ENCODE data around the gene DUSP8. TPM values are rescaled to one million over a fixed set of nuclear protein-coding genes. Genes with fewer than 3 reads are reported as not detected.

Gene DUSP8
- total RNA-seq, 1 donor from 2014 or later = 8.4 TPM

DNA sequence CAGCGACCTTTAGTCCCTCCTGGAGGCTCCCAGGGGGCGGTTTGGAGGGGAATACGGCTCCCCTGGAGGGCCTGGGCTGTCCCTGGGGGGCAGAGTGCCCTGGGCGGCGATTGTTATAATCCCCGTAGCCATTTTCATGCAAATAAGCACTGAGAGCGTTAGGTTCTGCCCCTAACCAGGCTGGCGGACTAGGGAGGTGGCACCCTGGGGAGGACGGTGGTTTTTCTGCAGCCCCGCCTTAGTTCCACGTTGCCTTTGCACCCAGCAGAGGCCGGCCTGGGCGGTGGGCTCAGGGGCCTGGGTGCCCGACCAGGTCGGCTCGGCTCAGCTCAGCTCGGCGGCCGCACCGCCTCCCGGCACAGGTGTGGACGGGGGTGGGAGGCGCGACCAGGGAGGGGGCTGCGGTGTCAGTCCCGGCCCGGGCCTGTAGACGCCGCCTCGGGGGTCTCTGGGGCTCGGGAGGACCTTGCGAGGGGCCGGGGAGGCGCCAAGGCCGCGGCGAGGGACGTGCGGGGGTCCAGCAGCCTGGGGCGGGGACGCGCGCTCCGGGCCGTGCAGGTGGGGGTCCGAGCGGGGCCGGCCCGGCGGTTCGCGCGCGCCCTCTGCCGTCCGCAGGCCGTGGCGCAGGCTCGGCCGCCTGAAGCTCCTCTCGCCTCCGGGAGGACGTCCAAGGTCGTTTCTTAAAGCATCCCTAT lies 2.3 kb upstream of the DUSP8 start:
- peak; percentile 79 for DNase-seq (ENCODE audit: extremely low spot score, unreplicated experiment)
- Mint-ChIP-seq H3K27me3 (peaks cover 42% of the 10 kb centered on the region), H3K36me3 (no peaks in the 10 kb centered on the region), H3K4me3 (peak overlapping the region; percentile 73), H3K4me1 (ENCODE audit: unreplicated experiment) (peaks cover 3% of the 10 kb centered on the region), H3K9me3 (peaks cover 5% of the 10 kb centered on the region), H3K27ac (peak overlapping the region; percentile 72)
- TF ChIP-seq, protein P1, sequence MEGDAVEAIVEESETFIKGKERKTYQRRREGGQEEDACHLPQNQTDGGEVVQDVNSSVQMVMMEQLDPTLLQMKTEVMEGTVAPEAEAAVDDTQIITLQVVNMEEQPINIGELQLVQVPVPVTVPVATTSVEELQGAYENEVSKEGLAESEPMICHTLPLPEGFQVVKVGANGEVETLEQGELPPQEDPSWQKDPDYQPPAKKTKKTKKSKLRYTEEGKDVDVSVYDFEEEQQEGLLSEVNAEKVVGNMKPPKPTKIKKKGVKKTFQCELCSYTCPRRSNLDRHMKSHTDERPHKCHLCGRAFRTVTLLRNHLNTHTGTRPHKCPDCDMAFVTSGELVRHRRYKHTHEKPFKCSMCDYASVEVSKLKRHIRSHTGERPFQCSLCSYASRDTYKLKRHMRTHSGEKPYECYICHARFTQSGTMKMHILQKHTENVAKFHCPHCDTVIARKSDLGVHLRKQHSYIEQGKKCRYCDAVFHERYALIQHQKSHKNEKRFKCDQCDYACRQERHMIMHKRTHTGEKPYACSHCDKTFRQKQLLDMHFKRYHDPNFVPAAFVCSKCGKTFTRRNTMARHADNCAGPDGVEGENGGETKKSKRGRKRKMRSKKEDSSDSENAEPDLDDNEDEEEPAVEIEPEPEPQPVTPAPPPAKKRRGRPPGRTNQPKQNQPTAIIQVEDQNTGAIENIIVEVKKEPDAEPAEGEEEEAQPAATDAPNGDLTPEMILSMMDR (conservative IDR thresholded peaks at IDR 0.05) = peak; percentile 93

DNA sequence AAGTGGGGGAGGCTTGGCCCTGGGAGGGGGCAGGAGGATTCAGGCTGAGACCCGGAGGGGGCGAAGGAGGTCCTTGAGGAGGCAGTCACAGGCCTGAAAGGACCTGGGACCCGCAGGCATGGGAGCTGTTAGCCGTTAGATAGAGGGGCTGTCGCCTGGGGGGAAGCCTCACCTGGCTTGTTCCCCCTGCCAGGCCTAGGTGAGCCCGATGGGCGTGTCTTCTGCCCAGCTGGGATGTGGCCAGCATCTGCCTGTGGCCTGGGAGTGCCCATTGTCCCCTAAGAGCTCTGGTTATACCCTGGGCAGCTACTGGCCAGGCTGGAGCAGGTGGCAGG lies 1.8 kb upstream of the DUSP8 start:
- peaks cover 45% of the 10 kb centered on the region for H3K27me3 Mint-ChIP-seq
- peak overlapping the region; percentile 73 for H3K4me3 Mint-ChIP-seq
- no peaks in the 10 kb centered on the region for H3K36me3 Mint-ChIP-seq
- TF ChIP-seq, protein P1 (conservative IDR thresholded peaks at IDR 0.05) = no peak
- DNase-seq (ENCODE audit: extremely low spot score, unreplicated experiment) = no peak
- peaks cover 5% of the 10 kb centered on the region for H3K9me3 Mint-ChIP-seq
- peak overlapping the region; percentile 72 for H3K27ac Mint-ChIP-seq
- peaks cover 5% of the 10 kb centered on the region for H3K4me1 Mint-ChIP-seq (ENCODE audit: unreplicated experiment)

DNA sequence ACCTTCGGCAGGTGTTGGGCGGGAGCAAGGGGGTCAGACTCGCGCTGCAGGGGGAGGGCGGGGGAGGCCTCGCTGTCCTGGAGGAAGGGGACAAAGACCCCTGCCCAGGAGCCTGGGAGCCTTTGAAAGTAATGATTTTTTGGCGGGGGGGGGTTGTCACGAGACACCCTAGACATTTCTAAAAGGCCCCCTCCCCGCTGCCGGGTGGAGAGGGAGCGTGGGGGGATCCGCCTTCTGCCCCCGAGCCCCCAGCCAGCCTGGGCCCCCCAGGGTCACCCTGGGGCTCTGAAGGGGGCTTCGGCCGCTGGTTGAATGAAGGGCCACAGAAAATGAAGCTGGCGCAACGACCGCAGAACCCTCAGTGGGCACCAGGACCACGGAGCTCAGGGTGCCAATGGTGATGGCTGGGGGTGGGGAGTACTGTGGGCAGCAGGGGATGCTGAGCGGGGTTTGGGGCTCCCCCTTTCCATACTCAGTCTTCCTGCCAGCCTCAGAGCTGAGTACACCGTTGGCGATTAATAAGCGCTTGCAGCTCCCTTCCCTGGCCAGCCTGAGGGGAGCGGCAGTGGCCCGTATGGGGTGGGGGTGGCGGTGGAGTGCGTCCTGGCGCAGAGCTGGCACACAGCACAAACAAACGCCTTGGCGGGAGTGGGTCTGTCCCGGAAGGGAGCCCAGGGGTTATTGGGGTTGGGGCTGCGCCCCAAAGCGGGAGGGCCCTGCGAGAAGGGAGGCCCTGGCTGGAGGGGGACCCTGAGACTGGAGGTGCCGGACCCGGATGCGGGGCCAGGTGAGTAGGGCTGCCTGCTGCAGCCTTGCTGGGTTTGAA lies 1.2 kb upstream of the DUSP8 start:
- H3K27ac Mint-ChIP-seq = peak overlapping the region; percentile 72
- H3K4me1 Mint-ChIP-seq (ENCODE audit: unreplicated experiment) = peaks cover 5% of the 10 kb centered on the region
- H3K27me3 Mint-ChIP-seq = peaks cover 40% of the 10 kb centered on the region

DNA sequence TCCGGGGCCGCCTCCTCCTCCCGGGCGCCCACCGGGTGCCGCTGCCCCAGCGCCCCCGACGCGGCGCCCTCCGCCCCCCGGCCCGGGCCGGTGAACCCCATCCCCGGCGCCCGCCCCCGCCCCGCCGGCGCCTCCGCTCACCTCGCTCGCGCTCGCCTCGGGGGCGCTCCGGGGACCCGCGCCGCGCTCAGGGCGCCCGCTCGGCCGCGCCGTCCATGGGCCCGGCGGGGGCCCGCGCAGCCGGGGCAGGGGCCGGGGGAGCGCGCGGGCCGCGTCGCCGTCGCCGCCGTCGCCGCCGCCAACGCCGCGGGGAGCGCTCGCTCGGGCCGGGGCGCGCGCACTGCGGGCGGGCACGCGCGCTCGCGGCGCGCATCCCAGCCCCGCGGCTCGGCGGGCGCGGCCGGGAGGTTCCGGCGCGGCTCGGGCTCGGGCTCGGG lies 293 bp downstream of the DUSP8 start:
- Mint-ChIP-seq H3K4me1 (ENCODE audit: unreplicated experiment) (peaks cover 5% of the 10 kb centered on the region), H3K36me3 (no peaks in the 10 kb centered on the region), H3K27me3 (peaks cover 36% of the 10 kb centered on the region), H3K27ac (no peak overlapping the region), H3K4me3 (no peak overlapping the region), H3K9me3 (no peaks in the 10 kb centered on the region)
- DNase-seq (ENCODE audit: extremely low spot score, unreplicated experiment) = no peak
- TF ChIP-seq, protein P1 (conservative IDR thresholded peaks at IDR 0.05) = no peak

More for the DNA sequence above, 1.2 kb upstream of the DUSP8 start:
- TF ChIP-seq, protein P1 (conservative IDR thresholded peaks at IDR 0.05) = no peak
- H3K36me3 Mint-ChIP-seq = no peaks in the 10 kb centered on the region
- peaks cover 3% of the 10 kb centered on the region for H3K9me3 Mint-ChIP-seq
- no peak for DNase-seq (ENCODE audit: extremely low spot score, unreplicated experiment)
- H3K4me3 Mint-ChIP-seq = peak overlapping the region; percentile 73

DNA sequence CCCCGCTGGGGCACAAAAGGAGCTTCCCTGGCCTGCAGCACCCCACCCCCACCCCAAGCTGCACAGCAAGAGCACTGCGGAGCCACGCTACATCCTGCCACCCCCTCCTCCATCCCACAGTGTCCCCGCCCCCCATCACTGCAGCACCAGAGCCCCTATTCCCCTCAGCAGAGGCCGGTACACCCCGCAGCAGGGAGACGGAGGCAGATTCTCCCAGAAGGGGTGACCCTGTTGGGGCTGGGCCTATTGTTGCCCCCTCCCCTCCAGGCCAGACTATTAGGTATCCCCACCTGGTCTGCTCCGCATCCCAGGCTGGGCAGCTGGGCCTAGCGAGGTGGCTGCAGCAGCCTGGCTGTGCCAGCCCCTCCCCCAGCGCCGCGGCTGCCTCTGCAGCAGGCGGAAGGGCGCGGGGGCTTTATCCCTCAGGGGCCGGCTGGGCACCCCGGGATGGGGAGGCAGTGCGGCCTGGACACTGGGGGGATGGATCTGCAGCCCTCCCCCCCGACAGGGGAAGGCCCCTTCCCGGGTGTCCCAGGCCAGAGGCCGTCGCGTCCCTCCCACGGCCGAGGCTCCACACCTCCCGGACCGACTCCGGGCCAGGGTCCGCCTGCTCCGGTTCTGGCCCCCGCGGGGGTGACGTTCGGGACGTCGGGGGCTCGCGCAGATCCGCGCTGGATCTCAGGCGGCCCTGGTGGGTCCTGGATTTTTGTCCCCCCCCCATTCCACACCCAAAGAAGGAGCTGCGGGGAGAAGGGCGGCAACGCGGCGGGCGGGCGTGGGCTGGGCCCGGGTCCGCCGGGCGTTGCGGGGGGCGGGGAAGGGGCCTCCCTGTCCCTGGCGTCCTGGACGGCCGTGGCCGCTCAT lies 943 bp downstream of the DUSP8 start:
- TF ChIP-seq, protein P1 (conservative IDR thresholded peaks at IDR 0.05) = no peak
- no peaks in the 10 kb centered on the region for H3K9me3 Mint-ChIP-seq
- peaks cover 31% of the 10 kb centered on the region for H3K27me3 Mint-ChIP-seq
- peak overlapping the region; percentile 84 for H3K27ac Mint-ChIP-seq
- peak overlapping the region; percentile 74 for H3K4me3 Mint-ChIP-seq
- DNase-seq (ENCODE audit: extremely low spot score, unreplicated experiment) = peak; percentile 71
- H3K36me3 Mint-ChIP-seq = no peaks in the 10 kb centered on the region
- H3K4me1 Mint-ChIP-seq (ENCODE audit: unreplicated experiment) = peaks cover 5% of the 10 kb centered on the region

Data from type B pancreatic cell (in vitro differentiated cells).